Left lung (tissue), 10 donors: Measurements from ENCODE around the gene MAN2B2. TPM values are rescaled to one million over a fixed set of nuclear protein-coding genes. Genes with fewer than 3 reads are reported as not detected.
"Not testable (repeated sequence)": the region's sequence is repeated elsewhere in the genome, so short reads cannot be mapped to it uniquely, and the experiment has no call there.

Experiments used
- ATAC-seq: fragments of 200-7000 bp; cut with Tn5 transposase; one replicate; pipeline ENCODE4 v1.9.1; 2020; ENCODE audit warnings: moderate library complexity
- DNase-seq, 4 donors: peaks; one replicate each; pipeline ENCODE4 v3.0.0-alpha.2; 2013 to 2020
- H3K27ac ChIP-seq, 2 donors: fragments of 200-600 bp; sonication (generic) in 1 of 2; one replicate each; pipeline versions ENCODE4 v1.5.0 to v1.8.0; 2020 to 2021
- H3K27me3 ChIP-seq, 2 donors: fragments of 200-600 bp; sonication (generic) in 1 of 2; one replicate each; pipeline versions ENCODE4 v1.5.0 to v1.8.0; 2020 to 2021
- H3K36me3 ChIP-seq, 2 donors: fragments of 200-600 bp; sonication (generic) in 1 of 2; one replicate each; pipeline versions ENCODE4 v1.5.0 to v1.8.0; 2020 to 2021
- H3K4me1 ChIP-seq, 2 donors: fragments of 200-600 bp; one replicate each; pipeline ENCODE4 v1.8.0; 2021
- H3K4me3 ChIP-seq, 2 donors: fragments of 200-600 bp; sonication (generic) in 1 of 2; one replicate each; pipeline versions ENCODE4 v1.5.0 to v1.8.0; 2020 to 2021; ENCODE audit warnings: mild to moderate bottlenecking in 1 of 2
- H3K9me3 ChIP-seq, 2 donors: fragments of 200-600 bp; sonication (generic) in 1 of 2; one replicate each; pipeline versions ENCODE4 v1.5.0 to v1.8.0; 2020 to 2021
- CTCF ChIP-seq, 2 donors: fragments of 200-600 bp; sonication (generic) in 1 of 2; IDR thresholded peaks; one replicate each; pipeline versions ENCODE4 v1.5.0 to v1.8.0; 2021; ENCODE audit warnings: antibody characterized with exemption in 2 of 2
- intact Hi-C, 2 donors: fragments of 100-400 bp; cut with DNase I; formaldehyde crosslinking; loops; one replicate each; pipeline versions ENCODE4 v1.11.2 to v1.14.2; 2022
- polyA plus RNA-seq, 6 donors: library from polyadenylated mRNA; unstranded; fragments of 120-200 nt; gene quantifications; one replicate each; pipeline ENCODE4 v1.2.1, GENCODE V29; 2013; ENCODE audit not compliant: insufficient read length in 6 of 6
- total RNA-seq, 2 donors: library from RNA; stranded (reverse); fragmentation: NEBNext Ultra II Directional; extraction: Animal tissue kit (Norgen Biotek cat#: 25700); gene quantifications; one replicate each; pipeline ENCODE4 v1.2.1, GENCODE V29; 2021
- donor health status: DM: no; HTN: yes; CAD: no.
- donor health status: DM: no; HTN: no; CAD: no.

The MAN2B2 gene
- total and polyA plus RNA-seq, 8 donors: 14.2 to 38.3 (median 16.4) TPM

- DNase-seq: no peak
- peaks cover 0 to 17% of the 10 kb centered on the region in 2 donors for H3K36me3 ChIP-seq
- H3K9me3 ChIP-seq: no peaks in the 10 kb centered on the region
- no peak for ATAC-seq
- H3K27me3 ChIP-seq: no peaks in the 10 kb centered on the region
- H3K4me3 ChIP-seq: no peak overlapping the region
- H3K4me1 ChIP-seq: peaks cover 9 to 24% of the 10 kb centered on the region in 2 donors
- intact Hi-C loops: no loop called here
- TF ChIP-seq CTCF (IDR thresholded peaks at IDR 0.05): no peak
- H3K27ac ChIP-seq: no peak overlapping the region
These were observed 70.0 kb downstream of the MAN2B2 start for GRCh38 chr4:6644792-6645530.

- TF ChIP-seq CTCF (IDR thresholded peaks at IDR 0.05): no peak
These were observed 72.2 kb downstream of the MAN2B2 start for GRCh38 chr4:6647169-6647568.

GRCh38 chr4:6647582-6648230 is 72.7 kb downstream of the MAN2B2 start:
- H3K4me1 ChIP-seq: peaks cover 0 to 9% of the 10 kb centered on the region in 2 donors
- intact Hi-C loops: no loop called here
- peaks cover 0 to 11% of the 10 kb centered on the region in 2 donors for H3K36me3 ChIP-seq
- H3K4me3 ChIP-seq: no peak overlapping the region
- H3K9me3 ChIP-seq: no peaks in the 10 kb centered on the region
- ATAC-seq: no peak
- TF ChIP-seq CTCF (IDR thresholded peaks at IDR 0.05): no peak
- no peak overlapping the region for H3K27ac ChIP-seq
- H3K27me3 ChIP-seq: no peaks in the 10 kb centered on the region
- no peak for DNase-seq

More at GRCh38 chr4:6647169-6647568, 72.2 kb downstream of the MAN2B2 start:
- Histone ChIP-seq H3K9me3 (no peaks in the 10 kb centered on the region), H3K27ac (no peak overlapping the region), H3K27me3 (no peaks in the 10 kb centered on the region), H3K4me1 (peaks cover 4 to 14% of the 10 kb centered on the region in 2 donors), H3K36me3 (peaks cover 0 to 16% of the 10 kb centered on the region in 2 donors), H3K4me3 (no peak overlapping the region)
- DNase-seq (no peak), ATAC-seq (no peak)
- intact Hi-C loops: no loop called here

- Histone ChIP-seq H3K27me3 (no peaks in the 10 kb centered on the region), H3K4me1 (no peaks in the 10 kb centered on the region), H3K9me3 (no peaks in the 10 kb centered on the region), H3K27ac (no peak overlapping the region), H3K36me3 (no peaks in the 10 kb centered on the region), H3K4me3 (no peak overlapping the region)
- DNase-seq (no peak), ATAC-seq (no peak)
- TF ChIP-seq CTCF (IDR thresholded peaks at IDR 0.05): no peak
- intact Hi-C loops: no loop called here
These were observed 74.2 kb downstream of the MAN2B2 start for GRCh38 chr4:6649216-6649615.

- H3K27ac ChIP-seq, ATAC-seq, H3K36me3 ChIP-seq, H3K9me3 ChIP-seq, H3K4me3 ChIP-seq, DNase-seq, H3K4me1 ChIP-seq, intact Hi-C loops: not testable (repeated sequence)
- peaks cover 7 to 22% of the 10 kb centered on the region in 2 donors for H3K27me3 ChIP-seq
These were observed 79.2 kb downstream of the MAN2B2 start for GRCh38 chr4:6654211-6654610.

- intact Hi-C loops: not testable (repeated sequence)
- peaks cover 7 to 33% of the 10 kb centered on the region in 2 donors for H3K27me3 ChIP-seq
These were observed 80.3 kb downstream of the MAN2B2 start for GRCh38 chr4:6655291-6655690.

More at GRCh38 chr4:6655291-6655690, 80.3 kb downstream of the MAN2B2 start:
- not testable (repeated sequence) for H3K36me3 ChIP-seq, H3K4me3 ChIP-seq, H3K9me3 ChIP-seq, ATAC-seq, DNase-seq, H3K27ac ChIP-seq
- peaks cover 0 to 10% of the 10 kb centered on the region in 2 donors for H3K4me1 ChIP-seq
